GM21825 (cell line): Measurements from ENCODE around the gene GORAB.

Experiments used
- ATAC-seq: cut with Tn5 transposase; IDR thresholded peaks from one replicate; pipeline ENCODE4 v1.9.1; 2021; ENCODE audit warnings: mild to moderate bottlenecking, moderate library complexity; ENCODE audit not compliant: unreplicated experiment

The GORAB gene

DNA sequence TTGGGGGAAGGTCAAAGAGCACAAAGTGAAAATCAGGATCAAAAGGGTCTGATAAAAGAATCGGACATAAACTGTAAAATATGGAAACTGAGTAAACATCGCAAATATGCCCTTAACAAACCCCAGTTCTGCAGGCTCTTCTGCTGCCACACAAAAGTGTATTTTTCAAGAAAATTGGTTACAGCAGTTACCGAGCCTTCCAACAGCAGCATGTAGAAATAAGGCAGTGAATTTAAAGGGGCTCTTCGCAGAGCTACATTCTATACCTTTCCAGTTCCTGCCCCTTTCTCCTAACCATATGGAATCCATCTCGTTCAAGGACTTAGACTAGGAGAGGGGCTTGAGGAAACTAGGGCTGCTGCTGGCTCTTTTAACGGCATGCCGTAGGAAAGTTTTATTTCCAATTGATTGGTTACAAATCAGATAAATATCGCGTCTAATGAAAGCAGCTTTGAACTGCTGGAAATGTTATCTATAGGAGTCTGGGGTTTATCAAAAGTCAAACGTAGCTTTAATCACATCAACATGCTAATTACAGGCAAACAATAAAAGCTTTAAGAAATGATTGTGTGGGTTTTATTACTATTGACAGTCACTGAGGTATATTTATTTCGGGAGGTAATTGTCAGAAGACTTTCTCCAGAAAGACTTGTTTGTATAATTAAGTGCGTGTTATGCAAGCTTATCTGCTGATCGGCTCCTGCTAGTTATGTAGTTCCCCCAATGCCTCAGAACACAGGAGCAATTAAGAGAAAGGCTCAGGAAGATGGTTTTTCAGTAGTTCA is 59.1 kb downstream of the GORAB start:
- no peak for ATAC-seq

GRCh38 chr1:170592591-170593111 is 60.7 kb downstream of the GORAB start:
- ATAC-seq, result no peak

DNA sequence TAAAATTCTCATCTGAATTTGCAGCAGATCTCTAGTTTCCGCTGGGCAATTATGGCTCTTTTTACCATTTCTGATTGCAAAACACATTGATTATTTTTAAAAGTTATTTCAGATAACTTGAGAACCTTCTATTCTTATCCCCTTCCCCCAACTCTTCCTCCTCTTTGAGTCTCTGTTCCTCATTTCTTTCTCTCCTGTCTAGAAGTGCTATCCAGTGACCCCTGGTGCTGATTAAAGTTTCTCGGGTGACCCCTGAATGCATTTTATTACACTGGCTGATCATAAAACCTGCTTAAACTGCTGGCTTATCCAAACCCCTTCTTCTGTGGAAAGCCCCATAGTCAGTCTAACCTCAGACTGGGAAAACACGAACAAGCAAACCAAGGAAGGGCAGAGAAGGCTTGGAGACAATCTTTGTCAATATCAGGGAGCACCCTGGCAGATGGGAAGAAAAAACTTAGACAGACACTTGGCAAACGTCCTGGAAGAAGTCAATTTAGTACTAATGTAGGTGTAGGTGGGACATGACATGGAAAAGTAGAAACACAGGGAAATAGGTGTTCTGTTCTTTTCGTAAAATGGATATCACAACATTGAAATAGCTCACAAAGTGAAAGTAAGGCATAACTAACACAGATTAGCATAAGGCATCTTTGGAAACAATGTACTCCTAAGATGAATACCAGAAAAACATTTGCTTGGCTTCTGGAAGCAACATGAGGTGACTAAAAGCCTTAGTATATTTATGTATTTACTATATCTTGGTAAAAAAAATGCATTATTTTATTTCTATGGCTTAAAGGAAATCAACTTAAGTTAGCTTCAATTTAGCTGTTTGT is 61.4 kb downstream of the GORAB start:
- no peak for ATAC-seq

DNA sequence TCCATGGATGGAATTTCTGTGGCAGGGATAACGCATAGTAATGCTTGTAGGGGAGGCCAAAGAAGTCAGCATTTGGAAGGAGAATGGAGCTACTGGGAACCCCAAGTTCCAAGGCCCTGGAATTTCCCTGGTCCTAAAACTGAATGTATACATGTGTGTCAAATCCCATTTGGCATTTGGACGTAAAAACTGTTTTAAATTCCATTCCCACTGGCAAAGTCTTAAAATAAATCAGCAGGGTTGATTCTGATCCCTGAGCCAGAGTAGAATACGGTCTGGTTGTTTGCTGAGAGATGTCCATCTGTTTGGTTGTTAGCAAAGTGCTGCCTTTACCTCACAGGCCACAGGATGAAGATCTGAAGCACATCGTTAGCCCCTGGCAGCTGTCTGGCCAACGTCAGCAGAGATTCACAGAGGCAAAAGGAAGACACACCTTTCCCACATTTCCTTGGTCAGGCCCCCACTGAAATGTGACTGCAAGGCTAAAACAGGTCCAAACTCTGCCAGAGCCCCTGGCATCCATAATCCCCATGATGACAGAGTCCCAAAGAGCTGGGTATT is 62.2 kb downstream of the GORAB start:
- ATAC-seq, result no peak

DNA sequence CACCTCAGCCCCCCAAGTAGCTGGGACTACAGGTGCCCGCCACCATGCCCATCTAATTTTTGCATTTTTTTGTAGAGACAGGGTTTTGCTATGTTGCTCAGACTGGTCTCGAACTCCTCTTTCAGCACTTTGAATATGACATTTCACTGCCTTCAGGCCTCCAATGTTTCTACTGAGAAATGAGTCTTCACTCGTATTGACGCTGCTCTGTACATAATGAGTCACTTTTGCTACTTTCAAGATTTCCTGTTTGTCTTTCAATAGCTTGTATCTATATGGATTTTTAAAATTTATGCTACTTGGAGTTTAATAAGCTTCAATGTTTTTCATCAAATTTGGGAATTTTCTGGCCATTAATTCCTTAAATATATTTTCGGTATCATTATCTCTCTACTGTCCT is 64.7 kb downstream of the GORAB start:
- ATAC-seq, result no peak

- no peak for ATAC-seq
Observed at GRCh38 chr1:170598618-170599017, 66.7 kb downstream of the GORAB start.

DNA sequence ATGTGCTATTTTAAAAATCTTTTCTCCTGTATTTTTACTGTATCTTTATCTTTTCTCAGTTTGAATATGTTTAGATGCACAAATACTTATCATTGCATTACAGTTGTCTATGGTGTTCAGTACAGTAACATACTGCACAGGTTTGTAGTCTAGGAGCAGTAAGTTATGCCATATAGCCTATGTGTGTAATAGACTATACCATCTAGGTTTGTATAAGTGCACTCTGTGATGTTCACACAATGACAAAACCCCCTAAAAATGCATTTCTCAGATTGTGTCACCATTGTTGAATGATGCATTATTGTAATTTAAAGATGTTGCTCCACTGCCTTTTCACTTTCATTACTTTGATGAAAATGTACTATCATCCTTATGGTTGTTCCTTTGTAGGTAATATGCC is 67.1 kb downstream of the GORAB start:
- ATAC-seq, result no peak

- ATAC-seq, result no peak
Observed at GRCh38 chr1:170601866-170602265, 69.9 kb downstream of the GORAB start.
